CD8-positive, alpha-beta memory T cell (primary cell): ENCODE measurements around the gene CLIC5. TPM values are rescaled to one million over a fixed set of nuclear protein-coding genes. Genes with fewer than 3 reads are reported as not detected.

Experiments used
- CTCF ChIA-PET: fragments of 350-600 bp; sonication (Branson Sonifier 250); formaldehyde crosslinking; loops from one replicate; lab custom pipeline; 2021; ENCODE audit warnings: antibody characterized with exemption; lab: Charles Lee
- POLR2A ChIA-PET: fragments of 350-600 bp; sonication (Branson Sonifier 250); formaldehyde crosslinking; loops from one replicate; lab custom pipeline; 2021; ENCODE audit warnings: antibody characterized with exemption; lab: Charles Lee
- DNase-seq, 5 donors: peaks; one replicate each; pipeline versions ENCODE4 v3.0.0 to v3.0.0-alpha.2; 2020 to 2022; ENCODE audit warnings: mixed read lengths in 1 of 5
- H3K27ac ChIP-seq: one replicate; pipeline ENCODE4 v1.7.0; 2013; ENCODE audit warnings: low read depth, mild to moderate bottlenecking, low read length, moderate library complexity
- H3K27me3 ChIP-seq: 2 replicates; pipeline ENCODE4 v1.7.0; 2013; ENCODE audit warnings: low read length, mild to moderate bottlenecking; ENCODE audit not compliant: insufficient read depth, poor library complexity, severe bottlenecking
- H3K36me3 ChIP-seq: 2 replicates; pipeline ENCODE4 v1.7.0; 2013; ENCODE audit warnings: mild to moderate bottlenecking, low read length, moderate library complexity; ENCODE audit not compliant: insufficient read depth
- H3K4me1 ChIP-seq: 2 replicates; pipeline ENCODE4 v1.7.0; 2013; ENCODE audit warnings: mild to moderate bottlenecking, low read length, moderate library complexity; ENCODE audit not compliant: insufficient read depth
- H3K4me3 ChIP-seq: 2 replicates; pipeline ENCODE4 v1.7.0; 2013; ENCODE audit warnings: mild to moderate bottlenecking, low read length
- H3K9me3 ChIP-seq: 2 replicates; pipeline ENCODE4 v1.7.0; 2013; ENCODE audit warnings: mild to moderate bottlenecking, low read length
- H3K27ac Mint-ChIP-seq, 8 donors: one replicate each; pipeline ENCODE4 v1.8.0; 2020 to 2021; ENCODE audit warnings: mixed read lengths in 8 of 8, mild to moderate bottlenecking in 6 of 8, inconsistent platforms in 3 of 8, moderate library complexity in 3 of 8
- H3K27me3 Mint-ChIP-seq, 2 donors: one replicate each; pipeline ENCODE4 v1.8.0; 2020 to 2021; ENCODE audit warnings: mixed read lengths in 2 of 2, mild to moderate bottlenecking in 1 of 2, moderate library complexity in 1 of 2
- H3K36me3 Mint-ChIP-seq, 3 donors: one replicate each; pipeline ENCODE4 v1.8.0; 2020 to 2021; ENCODE audit warnings: mixed read lengths in 3 of 3, inconsistent platforms in 1 of 3, mild to moderate bottlenecking in 1 of 3
- H3K4me1 Mint-ChIP-seq, 3 donors: one replicate each; pipeline ENCODE4 v1.8.0; 2020 to 2021; ENCODE audit warnings: mixed read lengths in 3 of 3, inconsistent platforms in 1 of 3, mild to moderate bottlenecking in 1 of 3
- H3K4me3 Mint-ChIP-seq, 7 donors: one replicate each; pipeline ENCODE4 v1.8.0; 2020 to 2021; ENCODE audit warnings: mixed read lengths in 7 of 7, mild to moderate bottlenecking in 6 of 7, moderate library complexity in 4 of 7, inconsistent platforms in 2 of 7
- H3K9me3 Mint-ChIP-seq, 5 donors: one replicate each; pipeline ENCODE4 v1.8.0; 2020 to 2022; ENCODE audit warnings: mixed read lengths in 5 of 5, mild to moderate bottlenecking in 3 of 5, moderate library complexity in 2 of 5, inconsistent platforms in 1 of 5
- polyA plus RNA-seq: library from polyadenylated mRNA; unstranded; fragments of 300-500 nt; fragmentation: Illumina TruSeq; gene quantifications from one replicate; pipeline ENCODE4 v1.2.3, GENCODE V29; 2021
- total RNA-seq, 2 experiments: library from RNA; stranded (reverse); gene quantifications; one replicate each; pipeline ENCODE4 v1.2.3, GENCODE V29; 2021

Gene CLIC5
- total and polyA plus RNA-seq, 3 experiments from 2014 or later: 4.8 to 7.2 (median 6.4) TPM

DNA sequence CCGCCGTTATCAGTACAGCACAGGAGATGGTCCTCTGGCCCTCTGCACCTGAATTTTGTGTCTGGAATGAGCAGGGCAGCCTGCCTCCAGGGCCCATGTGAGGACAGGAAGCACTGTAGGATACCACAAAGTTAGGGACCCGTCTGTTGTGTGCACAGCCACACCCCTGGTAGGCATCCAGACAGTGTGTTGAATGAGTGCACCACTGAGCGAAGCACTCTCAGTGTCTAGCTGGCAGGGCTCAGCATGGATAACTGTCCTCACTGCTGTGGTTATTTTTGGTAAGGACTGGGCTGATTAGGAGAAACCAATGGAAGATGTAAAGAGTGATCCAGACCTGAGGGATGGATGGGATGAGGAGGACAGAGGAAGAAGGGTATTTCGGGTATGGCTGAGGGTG lies 178.7 kb downstream of the CLIC5 start:
- Histone ChIP-seq H3K27ac (no peak overlapping the region), H3K4me3 (no peak overlapping the region), H3K27me3 (no peaks in the 10 kb centered on the region), H3K9me3 (no peaks in the 10 kb centered on the region), H3K4me1 (no peaks in the 10 kb centered on the region), H3K36me3 (no peaks in the 10 kb centered on the region)
- no peaks in the 10 kb centered on the region for H3K36me3 Mint-ChIP-seq
- H3K9me3 Mint-ChIP-seq: no peaks in the 10 kb centered on the region
- H3K4me3 Mint-ChIP-seq: no peak overlapping the region
- ChIA-PET CTCF (no interaction called here), POLR2A (no interaction called here)
- peak overlapping the region in 1 of 8 donors; percentile 8 for H3K27ac Mint-ChIP-seq
- H3K4me1 Mint-ChIP-seq: peaks cover 11 to 28% (median 17%) of the 10 kb centered on the region in 3 donors
- DNase-seq: no peak
- peaks cover 0 to 2% of the 10 kb centered on the region in 2 donors for H3K27me3 Mint-ChIP-seq

DNA sequence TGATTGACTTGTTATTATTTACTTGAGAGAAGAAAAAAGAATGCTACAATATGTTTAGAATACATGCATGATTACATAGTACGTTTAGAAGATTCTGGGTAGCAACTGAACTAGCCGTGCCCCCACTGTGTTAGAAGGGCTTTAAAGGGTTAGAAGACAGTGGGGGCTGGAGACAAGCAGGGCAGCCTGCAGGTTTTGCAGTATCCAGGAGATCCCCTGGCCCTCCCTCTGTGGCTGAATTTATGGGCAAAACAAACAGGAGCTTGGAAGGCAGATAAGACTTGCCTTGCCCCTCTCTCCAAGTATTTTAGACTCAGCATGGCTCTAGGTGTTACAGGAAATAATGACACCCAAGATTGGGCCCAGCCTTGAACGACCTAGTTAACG lies 179.2 kb downstream of the CLIC5 start:
- DNase-seq: no peak
- ChIA-PET POLR2A (no interaction called here), CTCF (no interaction called here)
- H3K27me3 Mint-ChIP-seq: peaks cover 0 to 4% of the 10 kb centered on the region in 2 donors
- H3K4me3 ChIP-seq: no peak overlapping the region
- H3K27ac ChIP-seq: no peak overlapping the region
- no peak overlapping the region for H3K27ac Mint-ChIP-seq
- H3K9me3 ChIP-seq: no peaks in the 10 kb centered on the region
- no peak overlapping the region for H3K4me3 Mint-ChIP-seq
- H3K36me3 ChIP-seq: no peaks in the 10 kb centered on the region
- H3K4me1 ChIP-seq: peaks cover under 1% of the 10 kb centered on the region
- H3K36me3 Mint-ChIP-seq: no peaks in the 10 kb centered on the region
- no peaks in the 10 kb centered on the region for H3K9me3 Mint-ChIP-seq
- no peaks in the 10 kb centered on the region for H3K27me3 ChIP-seq
- H3K4me1 Mint-ChIP-seq: peaks cover 16 to 34% (median 19%) of the 10 kb centered on the region in 3 donors

GRCh38 chr6:45835721-45836437 lies 179.8 kb downstream of the CLIC5 start:
- no peak for DNase-seq
- H3K4me1 Mint-ChIP-seq: peaks cover 21 to 39% (median 24%) of the 10 kb centered on the region in 3 donors
- no peaks in the 10 kb centered on the region for H3K36me3 Mint-ChIP-seq
- Histone ChIP-seq H3K27ac (no peak overlapping the region), H3K36me3 (no peaks in the 10 kb centered on the region), H3K27me3 (no peaks in the 10 kb centered on the region), H3K4me1 (peaks cover 5% of the 10 kb centered on the region), H3K4me3 (no peak overlapping the region), H3K9me3 (no peaks in the 10 kb centered on the region)
- H3K9me3 Mint-ChIP-seq: no peaks in the 10 kb centered on the region
- ChIA-PET CTCF (no interaction called here), POLR2A (no interaction called here)
- peaks cover 0 to 4% of the 10 kb centered on the region in 2 donors for H3K27me3 Mint-ChIP-seq
- no peak overlapping the region for H3K27ac Mint-ChIP-seq
- H3K4me3 Mint-ChIP-seq: no peak overlapping the region

DNA sequence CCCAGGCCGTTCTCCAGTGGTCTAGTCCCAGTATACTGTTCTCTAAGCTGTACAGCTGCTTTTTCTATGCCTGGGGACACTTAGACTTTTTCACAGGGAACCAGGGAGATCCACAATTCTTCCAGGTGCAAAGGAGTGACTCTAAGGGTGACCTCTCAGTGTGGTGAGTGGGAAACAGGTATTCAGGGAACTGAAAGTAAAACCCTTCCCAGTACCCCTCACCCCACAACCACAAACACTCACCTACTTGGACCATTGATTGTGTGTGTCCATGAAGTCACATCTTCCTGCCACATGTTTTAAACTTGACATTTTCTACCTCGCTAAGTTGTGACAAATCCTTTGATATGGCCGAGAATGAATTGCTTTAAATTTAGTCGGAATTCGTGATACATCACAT lies 183.6 kb downstream of the CLIC5 start:
- Mint-ChIP-seq H3K36me3 (no peaks in the 10 kb centered on the region), H3K4me3 (no peak overlapping the region), H3K27ac (no peak overlapping the region), H3K27me3 (peaks cover 0 to 6% of the 10 kb centered on the region in 2 donors), H3K4me1 (peaks cover 16 to 32% (median 20%) of the 10 kb centered on the region in 3 donors), H3K9me3 (no peaks in the 10 kb centered on the region)
- ChIA-PET CTCF (no interaction called here), POLR2A (no interaction called here)
- no peak for DNase-seq
- H3K9me3 ChIP-seq: no peaks in the 10 kb centered on the region
- no peak overlapping the region for H3K4me3 ChIP-seq
- peaks cover 5% of the 10 kb centered on the region for H3K4me1 ChIP-seq
- no peaks in the 10 kb centered on the region for H3K27me3 ChIP-seq
- no peaks in the 10 kb centered on the region for H3K36me3 ChIP-seq
- no peak overlapping the region for H3K27ac ChIP-seq

Other genes starting within 250 kb of the CLIC5 start
- 10 to 100 TPM; 13.0 to 13.2 TPM for gene ENPP4, start 114.1 kb upstream of the CLIC5 start, total RNA-seq
- gene ENPP4, start 114.1 kb upstream of the CLIC5 start, polyA plus RNA-seq: 11.1 TPM
- gene ENPP5, start 155.1 kb upstream of the CLIC5 start, total RNA-seq: under 1 TPM; 0.42 to 0.48 TPM
- 9.4 TPM for gene ENPP5, start 155.1 kb upstream of the CLIC5 start, polyA plus RNA-seq